ENCODE measurements around the gene TRAF2. TPM values are rescaled to one million over a fixed set of nuclear protein-coding genes. Genes with fewer than 3 reads are reported as not detected.

TRAF2 gene
- total and polyA plus RNA-seq, 2 of the 13 experiments (the other 11 are each of a cell fraction or from before 2014, with no cell fraction given) = 12.4 to 13.6 TPM

DNA sequence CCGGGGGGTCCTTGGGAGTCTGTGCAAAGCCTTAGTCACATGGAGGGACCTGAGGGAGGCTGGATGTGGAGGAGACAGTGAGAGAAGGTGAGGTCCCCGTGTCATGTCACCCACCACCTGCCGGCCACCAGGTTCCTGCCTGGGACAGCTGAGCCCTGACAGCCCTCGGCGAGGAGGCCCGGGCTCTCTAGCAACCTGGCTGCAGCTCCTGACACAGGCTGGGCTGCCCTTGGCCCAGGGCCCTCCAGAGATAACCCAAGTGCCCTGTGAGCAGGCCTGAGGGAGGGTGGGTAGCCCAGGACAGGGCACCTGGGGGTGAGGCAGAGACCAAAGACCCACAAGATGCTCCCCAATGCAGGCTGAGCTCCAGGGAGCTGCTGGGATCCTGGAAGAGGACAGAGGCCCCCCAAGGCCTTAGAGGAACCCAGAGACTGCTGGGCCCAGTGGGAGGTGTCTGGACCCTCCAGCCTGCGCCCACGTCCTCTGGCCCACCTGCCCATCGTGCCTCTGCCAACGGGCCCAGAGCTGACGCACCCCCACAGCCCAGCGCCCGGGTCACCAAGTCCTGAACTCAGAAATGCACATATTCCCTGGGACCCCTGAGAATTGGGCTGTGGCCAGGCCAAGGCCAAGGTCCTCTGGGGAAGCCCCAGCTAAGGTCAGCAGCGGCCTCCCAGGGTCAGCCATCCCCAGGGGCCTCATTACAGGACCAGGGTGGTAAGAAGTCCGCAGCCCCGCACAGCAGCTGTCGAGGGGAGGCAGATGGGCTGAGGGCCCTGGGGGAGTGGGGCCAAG, 82.2 kb downstream of the TRAF2 start:
- FAIRE-seq = no peak
- in situ Hi-C loops (cut with HindIII; ENCODE audit: extremely low pct_ligation_motif_present, low pct_unique_long_range_greater_than_20kb) = no loop called here
- Histone ChIP-seq H3K4me2 (ENCODE audit: low read depth, low read length) (no peak overlapping the region), H3K4me1 (ENCODE audit: insufficient read depth, low read length) (peaks cover 55% of the 10 kb centered on the region), H4K20me1 (ENCODE audit: insufficient read depth, low read length) (no peaks in the 10 kb centered on the region), H3K27ac (ENCODE audit: extremely low read length, insufficient read depth, low read length) (no peak overlapping the region), H3K4me3 (replicated peaks in 1 of 3; ENCODE audit: insufficient read depth in 1 of 3, low read depth in 2 of 3, low read length in 3 of 3) (no peak overlapping the region; a peak in 1 of 6 replicates), H3K9ac (ENCODE audit: insufficient read depth, low read depth, low read length) (no peak overlapping the region), H3K27me3 (ENCODE audit: control insufficient read depth in 1 of 2, insufficient read depth in 2 of 2, low read length in 2 of 2) (peaks cover 23 to 66% of the 10 kb centered on the region in 2 experiments), H3K9me3 (ENCODE audit: low read length) (no peaks in the 10 kb centered on the region), H2AFZ (ENCODE audit: low read length) (no peak overlapping the region), H3K36me3 (replicated peaks in 1 of 2; ENCODE audit: control insufficient read depth in 1 of 2, insufficient read depth in 2 of 2, low read length in 2 of 2) (no peaks in the 10 kb centered on the region), H3K79me2 (ENCODE audit: insufficient read depth, low read length) (no peaks in the 10 kb centered on the region)
- ChIA-PET POLR2A (interaction anchor here (0.8 kb wide), 1 partner anchor 31 kb away, joined by 3 read pairs; no protein-coding TSS in a partner anchor), CTCF (ENCODE audit: low intra/inter-chr PET ratio, low total read pairs) (no interaction called here)
- 6% methylated on average over 7 of the region's 17 CpGs for WGBS (ENCODE audit: low lambda C conversion rate)
- DNase-seq (ENCODE audit: low spot score) = no peak
- peak; percentile 51 for ATAC-seq
- no TSS peak for BruUV-seq (replicated peaks)
- intact Hi-C loops (cut with micrococcal nuclease; ENCODE audit: unreplicated experiment) = loop anchor here (2.0 kb wide), 1 partner anchor 20 kb away; no protein-coding TSS in a partner anchor
- TF ChIP-seq PCBP2 (optimal IDR thresholded peaks at IDR 0.05; ENCODE audit: low read depth, low read length, poor library complexity, severe bottlenecking) = no peak
- TF ChIP-seq NR2F6 (IDR thresholded peaks at IDR 0.05) = peak; percentile 56; the same call in 1 of the 2 replicates
- peak; percentile 53; the same call in 1 of the 2 replicates for TF ChIP-seq NR2F6 (CRISPR knock-in tag; IDR thresholded peaks at IDR 0.05)
- peak; percentile 49; the same call in 1 of the 2 replicates for TF ChIP-seq HIVEP1 (CRISPR knock-in tag; IDR thresholded peaks at IDR 0.05)
- TF ChIP-seq ZSCAN25 (CRISPR knock-in tag; IDR thresholded peaks at IDR 0.05) = 0 out of 2 replicates have a peak, but pooled peaks have one; percentile 28
- TF ChIP-seq CCDC6 (CRISPR knock-in tag; IDR thresholded peaks at IDR 0.05) = no peak
- peak; percentile 37 for TF ChIP-seq IKZF4 (CRISPR knock-in tag; IDR thresholded peaks at IDR 0.05; ENCODE audit: borderline replicate concordance, low read depth, not compliant biosample characterization)
- TF ChIP-seq GABPA (IDR thresholded peaks at IDR 0.05; ENCODE audit: low read depth, low read length) = no peak
- no peak for TF ChIP-seq GABPA (CRISPR knock-in tag; IDR thresholded peaks at IDR 0.05; ENCODE audit: low read depth)
- TF ChIP-seq, protein P1, sequence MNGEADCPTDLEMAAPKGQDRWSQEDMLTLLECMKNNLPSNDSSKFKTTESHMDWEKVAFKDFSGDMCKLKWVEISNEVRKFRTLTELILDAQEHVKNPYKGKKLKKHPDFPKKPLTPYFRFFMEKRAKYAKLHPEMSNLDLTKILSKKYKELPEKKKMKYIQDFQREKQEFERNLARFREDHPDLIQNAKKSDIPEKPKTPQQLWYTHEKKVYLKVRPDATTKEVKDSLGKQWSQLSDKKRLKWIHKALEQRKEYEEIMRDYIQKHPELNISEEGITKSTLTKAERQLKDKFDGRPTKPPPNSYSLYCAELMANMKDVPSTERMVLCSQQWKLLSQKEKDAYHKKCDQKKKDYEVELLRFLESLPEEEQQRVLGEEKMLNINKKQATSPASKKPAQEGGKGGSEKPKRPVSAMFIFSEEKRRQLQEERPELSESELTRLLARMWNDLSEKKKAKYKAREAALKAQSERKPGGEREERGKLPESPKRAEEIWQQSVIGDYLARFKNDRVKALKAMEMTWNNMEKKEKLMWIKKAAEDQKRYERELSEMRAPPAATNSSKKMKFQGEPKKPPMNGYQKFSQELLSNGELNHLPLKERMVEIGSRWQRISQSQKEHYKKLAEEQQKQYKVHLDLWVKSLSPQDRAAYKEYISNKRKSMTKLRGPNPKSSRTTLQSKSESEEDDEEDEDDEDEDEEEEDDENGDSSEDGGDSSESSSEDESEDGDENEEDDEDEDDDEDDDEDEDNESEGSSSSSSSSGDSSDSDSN (CRISPR knock-in tag; IDR thresholded peaks at IDR 0.05) = peak; percentile 37; the same call in 1 of the 2 replicates
- TF ChIP-seq ZNF883 (CRISPR knock-in tag; IDR thresholded peaks at IDR 0.05; ENCODE audit: not compliant biosample characterization) = peak; percentile 9
- no peak for TF ChIP-seq RAD21 (CRISPR knock-in tag; IDR thresholded peaks at IDR 0.05)
- TF ChIP-seq RARA (CRISPR knock-in tag; IDR thresholded peaks at IDR 0.05) = peak; percentile 40; the same call in 1 of the 2 replicates
- TF ChIP-seq, protein P2, sequence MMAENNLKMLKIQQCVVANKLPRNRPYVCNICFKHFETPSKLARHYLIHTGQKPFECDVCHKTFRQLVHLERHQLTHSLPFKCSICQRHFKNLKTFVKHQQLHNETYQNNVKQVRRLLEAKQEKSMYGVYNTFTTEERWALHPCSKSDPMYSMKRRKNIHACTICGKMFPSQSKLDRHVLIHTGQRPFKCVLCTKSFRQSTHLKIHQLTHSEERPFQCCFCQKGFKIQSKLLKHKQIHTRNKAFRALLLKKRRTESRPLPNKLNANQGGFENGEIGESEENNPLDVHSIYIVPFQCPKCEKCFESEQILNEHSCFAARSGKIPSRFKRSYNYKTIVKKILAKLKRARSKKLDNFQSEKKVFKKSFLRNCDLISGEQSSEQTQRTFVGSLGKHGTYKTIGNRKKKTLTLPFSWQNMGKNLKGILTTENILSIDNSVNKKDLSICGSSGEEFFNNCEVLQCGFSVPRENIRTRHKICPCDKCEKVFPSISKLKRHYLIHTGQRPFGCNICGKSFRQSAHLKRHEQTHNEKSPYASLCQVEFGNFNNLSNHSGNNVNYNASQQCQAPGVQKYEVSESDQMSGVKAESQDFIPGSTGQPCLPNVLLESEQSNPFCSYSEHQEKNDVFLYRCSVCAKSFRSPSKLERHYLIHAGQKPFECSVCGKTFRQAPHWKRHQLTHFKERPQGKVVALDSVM (CRISPR knock-in tag; IDR thresholded peaks at IDR 0.05) = no peak
- no peak for TF ChIP-seq SOX6 (IDR thresholded peaks at IDR 0.05)
- TF ChIP-seq SOX6 (CRISPR knock-in tag; IDR thresholded peaks at IDR 0.05) = 0 out of 2 replicates have a peak, but pooled peaks have one; percentile 6
- TF ChIP-seq NR2F1 (CRISPR knock-in tag; IDR thresholded peaks at IDR 0.05) = peak in 1 of 2 experiments; percentile 55; a peak in 1 of 4 replicates
- TF ChIP-seq, protein P3, sequence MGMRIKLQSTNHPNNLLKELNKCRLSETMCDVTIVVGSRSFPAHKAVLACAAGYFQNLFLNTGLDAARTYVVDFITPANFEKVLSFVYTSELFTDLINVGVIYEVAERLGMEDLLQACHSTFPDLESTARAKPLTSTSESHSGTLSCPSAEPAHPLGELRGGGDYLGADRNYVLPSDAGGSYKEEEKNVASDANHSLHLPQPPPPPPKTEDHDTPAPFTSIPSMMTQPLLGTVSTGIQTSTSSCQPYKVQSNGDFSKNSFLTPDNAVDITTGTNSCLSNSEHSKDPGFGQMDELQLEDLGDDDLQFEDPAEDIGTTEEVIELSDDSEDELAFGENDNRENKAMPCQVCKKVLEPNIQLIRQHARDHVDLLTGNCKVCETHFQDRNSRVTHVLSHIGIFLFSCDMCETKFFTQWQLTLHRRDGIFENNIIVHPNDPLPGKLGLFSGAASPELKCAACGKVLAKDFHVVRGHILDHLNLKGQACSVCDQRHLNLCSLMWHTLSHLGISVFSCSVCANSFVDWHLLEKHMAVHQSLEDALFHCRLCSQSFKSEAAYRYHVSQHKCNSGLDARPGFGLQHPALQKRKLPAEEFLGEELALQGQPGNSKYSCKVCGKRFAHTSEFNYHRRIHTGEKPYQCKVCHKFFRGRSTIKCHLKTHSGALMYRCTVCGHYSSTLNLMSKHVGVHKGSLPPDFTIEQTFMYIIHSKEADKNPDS (CRISPR knock-in tag; IDR thresholded peaks at IDR 0.05) = no peak
